Measurements from ENCODE around the gene SLC7A11. TPM values are rescaled to one million over a fixed set of nuclear protein-coding genes. Genes with fewer than 3 reads are reported as not detected.

SLC7A11 gene
- total and polyA plus RNA-seq, 2 experiments from 2014 or later: 5.1 to 24.3 TPM

GRCh38 chr4:138279286-138279685, 37.1 kb upstream of the SLC7A11 start:
- Histone ChIP-seq H3K4me3 (no peak overlapping the region), H3K9me2 (replicated peaks; ENCODE audit: insufficient read depth) (no peaks in the 10 kb centered on the region), H3K9me3 (ENCODE audit: low read depth) (no peaks in the 10 kb centered on the region), H4K20me1 (ENCODE audit: insufficient read depth, poor library complexity, severe bottlenecking) (no peaks in the 10 kb centered on the region), H2AFZ (no peak overlapping the region), H3K27me3 (no peaks in the 10 kb centered on the region), H3K36me3 (replicated peaks; ENCODE audit: insufficient read depth, low read depth) (no peaks in the 10 kb centered on the region), H3K4me2 (no peak overlapping the region), H3K27ac (no peak overlapping the region), H3K4me1 (ENCODE audit: insufficient read depth) (no peaks in the 10 kb centered on the region), H3K79me2 (no peaks in the 10 kb centered on the region)
- WGBS (ENCODE audit: low lambda C conversion rate, missing lambda C conversion rate): 90% methylated on average over 3 of the region's 3 CpGs
- TF ChIP-seq EZH2phosphoT487 (IDR thresholded peaks at IDR 0.05; ENCODE audit: low read depth, severe bottlenecking, unreplicated experiment) (no peak), EZH2 (IDR thresholded peaks at IDR 0.05; ENCODE audit: borderline replicate concordance) (no peak), CTCF (IDR thresholded peaks at IDR 0.05; ENCODE audit: poor library complexity) (no peak)
- no peak for DNase-seq (ENCODE audit: low spot score)

- H3K27ac ChIP-seq: no peak overlapping the region
- WGBS (ENCODE audit: low lambda C conversion rate, missing lambda C conversion rate): 80% methylated on average over 2 of the region's 2 CpGs
Measured at GRCh38 chr4:138277133-138277532, 35.0 kb upstream of the SLC7A11 start.

GRCh38 chr4:138275963-138276621, 33.9 kb upstream of the SLC7A11 start:
- no peaks in the 10 kb centered on the region for H3K4me1 ChIP-seq (ENCODE audit: insufficient read depth)
- no peak overlapping the region for H2AFZ ChIP-seq
- H3K27me3 ChIP-seq: no peaks in the 10 kb centered on the region
- TF ChIP-seq EZH2 (IDR thresholded peaks at IDR 0.05; ENCODE audit: borderline replicate concordance): no peak
- no peak for TF ChIP-seq CTCF (IDR thresholded peaks at IDR 0.05; ENCODE audit: poor library complexity)
- TF ChIP-seq EZH2phosphoT487 (IDR thresholded peaks at IDR 0.05; ENCODE audit: low read depth, severe bottlenecking, unreplicated experiment): no peak
- no peaks in the 10 kb centered on the region for H3K36me3 ChIP-seq (replicated peaks; ENCODE audit: insufficient read depth, low read depth)
- no peak overlapping the region for H3K4me3 ChIP-seq
- no peak overlapping the region for H3K4me2 ChIP-seq
- 81% methylated on average over 3 of the region's 3 CpGs for WGBS (ENCODE audit: low lambda C conversion rate, missing lambda C conversion rate)
- no peaks in the 10 kb centered on the region for H3K9me2 ChIP-seq (replicated peaks; ENCODE audit: insufficient read depth)
- no peak overlapping the region for H3K27ac ChIP-seq
- DNase-seq (ENCODE audit: low spot score): no peak
- H3K79me2 ChIP-seq: no peaks in the 10 kb centered on the region
- no peaks in the 10 kb centered on the region for H4K20me1 ChIP-seq (ENCODE audit: insufficient read depth, poor library complexity, severe bottlenecking)
- no peaks in the 10 kb centered on the region for H3K9me3 ChIP-seq (ENCODE audit: low read depth)

More at GRCh38 chr4:138277133-138277532, 35.0 kb upstream of the SLC7A11 start:
- no peak overlapping the region for H2AFZ ChIP-seq
- H4K20me1 ChIP-seq (ENCODE audit: insufficient read depth, poor library complexity, severe bottlenecking): no peaks in the 10 kb centered on the region
- no peaks in the 10 kb centered on the region for H3K27me3 ChIP-seq
- no peaks in the 10 kb centered on the region for H3K9me2 ChIP-seq (replicated peaks; ENCODE audit: insufficient read depth)
- no peak overlapping the region for H3K4me3 ChIP-seq
- no peaks in the 10 kb centered on the region for H3K36me3 ChIP-seq (replicated peaks; ENCODE audit: insufficient read depth, low read depth)
- DNase-seq (ENCODE audit: low spot score): no peak
- no peak overlapping the region for H3K4me2 ChIP-seq
- H3K4me1 ChIP-seq (ENCODE audit: insufficient read depth): no peaks in the 10 kb centered on the region
- TF ChIP-seq EZH2 (IDR thresholded peaks at IDR 0.05; ENCODE audit: borderline replicate concordance): no peak
- no peak for TF ChIP-seq CTCF (IDR thresholded peaks at IDR 0.05; ENCODE audit: poor library complexity)
- TF ChIP-seq EZH2phosphoT487 (IDR thresholded peaks at IDR 0.05; ENCODE audit: low read depth, severe bottlenecking, unreplicated experiment): no peak
- no peaks in the 10 kb centered on the region for H3K9me3 ChIP-seq (ENCODE audit: low read depth)
- H3K79me2 ChIP-seq: no peaks in the 10 kb centered on the region
